GM23338 (cell line): ENCODE results near the gene RBP5.

Source experiments
- CREB1 ChIP-seq: fragments of 250-450 bp; sonication (Bioruptor Pico); IDR thresholded peaks from 2 replicates; pipeline ENCODE4 v1.5.0; 2020; ENCODE audit warnings: low read depth, mild to moderate bottlenecking, moderate library complexity
- CTCF ChIP-seq, 2 experiments: fragments of 200-600 bp in 1 of 2; sonication (generic) in 1 of 2; conservative IDR thresholded peaks; 2 replicates each; pipeline versions ENCODE4 v1.5.1 to v1.6.1; 2016 to 2017; ENCODE audit warnings: antibody characterized with exemption in 2 of 2, low read depth in 2 of 2, mild to moderate bottlenecking in 2 of 2, moderate library complexity in 1 of 2
- EZH2 ChIP-seq: fragments of 200-600 bp; sonication (generic); IDR thresholded peaks from one replicate; pipeline ENCODE4 v1.8.0; 2017; ENCODE audit warnings: antibody characterized with exemption, mild to moderate bottlenecking, low read depth; ENCODE audit not compliant: unreplicated experiment
- EZH2phosphoT487 ChIP-seq: fragments of 200-600 bp; sonication (generic); IDR thresholded peaks from one replicate; pipeline ENCODE4 v1.8.1; 2018; ENCODE audit warnings: antibody characterized with exemption; ENCODE audit not compliant: unreplicated experiment
- JUNB ChIP-seq: IDR thresholded peaks from one replicate; pipeline ENCODE4 v1.6.1; 2016; ENCODE audit warnings: antibody characterized with exemption; ENCODE audit not compliant: unreplicated experiment
- NANOG ChIP-seq: IDR thresholded peaks from 2 replicates; pipeline ENCODE4 v1.6.1; 2016; ENCODE audit warnings: antibody characterized with exemption, borderline replicate concordance
- POLR2AphosphoS5 ChIP-seq: IDR thresholded peaks from 2 replicates; pipeline ENCODE4 v1.6.1; 2016; ENCODE audit warnings: antibody characterized with exemption, low read depth
- REST ChIP-seq: IDR thresholded peaks from one replicate; pipeline ENCODE4 v1.6.1; 2018; ENCODE audit warnings: antibody characterized with exemption; ENCODE audit not compliant: unreplicated experiment
- STAT1 ChIP-seq: IDR thresholded peaks from one replicate; pipeline ENCODE4 v1.6.1; 2016; ENCODE audit warnings: antibody characterized with exemption; ENCODE audit not compliant: unreplicated experiment

- TF ChIP-seq REST: no peak
- no peak for TF ChIP-seq CTCF (conservative IDR thresholded peaks at IDR 0.05; ENCODE audit: low read depth in 2 of 2)
- TF ChIP-seq POLR2AphosphoS5: no peak
- TF ChIP-seq EZH2phosphoT487: no peak
- no peak for TF ChIP-seq EZH2
- no peak for TF ChIP-seq NANOG
- TF ChIP-seq JUNB: no peak
- TF ChIP-seq CREB1: no peak
- TF ChIP-seq STAT1: no peak
Observed at GRCh38 chr12:7109572-7109920, 19.1 kb downstream of the RBP5 start.
